AG08396 (cell line): ENCODE data around the gene SPATA20.

Experiments
- DNase-seq: peaks from one replicate; pipeline ENCODE4 v3.0.0; 2012; ENCODE audit warnings: low spot score, mixed read lengths

The SPATA20 gene

GRCh38 chr17:50540560-50541401 is 6.2 kb upstream of the SPATA20 start:
- DNase-seq: no peak

GRCh38 chr17:50541402-50541715 is 5.6 kb upstream of the SPATA20 start:
- DNase-seq: no peak

GRCh38 chr17:50541716-50542688 is 5.0 kb upstream of the SPATA20 start:
- DNase-seq: peak; percentile 99

- no peak for DNase-seq
Measured at GRCh38 chr17:50542795-50543774, 3.9 kb upstream of the SPATA20 start.

- no peak for DNase-seq
Measured at GRCh38 chr17:50544516-50544915, 2.5 kb upstream of the SPATA20 start.

- DNase-seq: no peak
Measured at GRCh38 chr17:50545311-50545710, 1.7 kb upstream of the SPATA20 start.

- no peak for DNase-seq
Measured at GRCh38 chr17:50546701-50547034, 306 bp upstream of the SPATA20 start.

- no peak for DNase-seq
Measured at GRCh38 chr17:50547736-50548083, 736 bp downstream of the SPATA20 start.

- DNase-seq: no peak
Measured at GRCh38 chr17:50548831-50549230, 1.9 kb downstream of the SPATA20 start.

- DNase-seq: no peak
Measured at GRCh38 chr17:50549256-50549941, 2.4 kb downstream of the SPATA20 start.

- DNase-seq: no peak
Measured at GRCh38 chr17:50549969-50550368, 3.0 kb downstream of the SPATA20 start.

GRCh38 chr17:50550661-50551432 is 3.9 kb downstream of the SPATA20 start:
- peak; percentile 90 for DNase-seq

GRCh38 chr17:50551433-50551815 is 4.5 kb downstream of the SPATA20 start:
- DNase-seq: no peak

GRCh38 chr17:50551884-50552283 is 4.9 kb downstream of the SPATA20 start:
- no peak for DNase-seq

GRCh38 chr17:50554201-50554600 is 7.2 kb downstream of the SPATA20 start:
- no peak for DNase-seq

- no peak for DNase-seq
Measured at GRCh38 chr17:50556803-50557202, 9.8 kb downstream of the SPATA20 start.

- DNase-seq: no peak
Measured at GRCh38 chr17:50557630-50558029, 10.7 kb downstream of the SPATA20 start.

GRCh38 chr17:50558091-50558490 is 11.1 kb downstream of the SPATA20 start:
- no peak for DNase-seq

GRCh38 chr17:50558581-50558940 is 11.6 kb downstream of the SPATA20 start:
- no peak for DNase-seq

GRCh38 chr17:50558941-50559614 is 12.1 kb downstream of the SPATA20 start:
- no peak for DNase-seq
